Panc1 (cell line): ENCODE data around the gene LELP1. TPM values are rescaled to one million over a fixed set of nuclear protein-coding genes. Genes with fewer than 3 reads are reported as not detected.
"Not testable (repeated sequence)": the region's sequence is repeated elsewhere in the genome, so short reads cannot be mapped to it uniquely, and the experiment has no call there.

Source experiments
- ATAC-seq: fragments of 200-7000 bp; cut with Tn5 transposase; 2 replicates; pipeline ENCODE4 v1.9.1; 2020; ENCODE audit warnings: mild to moderate bottlenecking, moderate library complexity
- BruUV-seq: library from RNA; stranded (reverse); fragments of 400-500 nt; replicated peaks from 2 replicates; lab custom pipeline; 2021; lab: Mats Ljungman, UMichigan
- CTCF ChIA-PET: fragments of 300-600 bp; sonication (Branson Sonifier 250); formaldehyde crosslinking; loops from one replicate; lab custom pipeline; 2022; ENCODE audit warnings: antibody characterized with exemption; lab: Charles Lee
- POLR2A ChIA-PET: fragments of 300-600 bp; sonication (Branson Sonifier 250); formaldehyde crosslinking; loops from one replicate; lab custom pipeline; 2022; ENCODE audit warnings: antibody characterized with exemption; lab: Charles Lee
- DNase-seq: peaks from one replicate; pipeline ENCODE4 v3.0.0-alpha.2; 2010; ENCODE audit warnings: low read depth, low spot score
- H3K27ac ChIP-seq: 2 replicates; pipeline ENCODE4 v1.5.1; 2011; ENCODE audit warnings: mild to moderate bottlenecking, low read length, inconsistent platforms
- H3K27me3 ChIP-seq: fragments of 200-500 bp; sonication (Bioruptor generic); 2 replicates; pipeline ENCODE4 v1.6.0; 2014; ENCODE audit warnings: low read length, inconsistent platforms; ENCODE audit not compliant: control insufficient read depth, insufficient read depth
- H3K36me3 ChIP-seq: fragments of 200-500 bp; sonication (Bioruptor generic); 2 replicates; pipeline ENCODE4 v1.5.1; 2014; ENCODE audit warnings: inconsistent platforms, mild to moderate bottlenecking, low read length, moderate library complexity; ENCODE audit not compliant: control insufficient read depth, insufficient read depth
- H3K4me1 ChIP-seq: 2 replicates; pipeline ENCODE4 v1.5.1; 2011; ENCODE audit warnings: inconsistent platforms, mild to moderate bottlenecking, low read length, moderate library complexity; ENCODE audit not compliant: control insufficient read depth, insufficient read depth
- H3K4me3 ChIP-seq, 2 experiments: 2 replicates each; pipeline ENCODE4 v1.5.1; 2011 to 2012; ENCODE audit warnings: low read depth in 2 of 2, low read length in 2 of 2, mild to moderate bottlenecking in 2 of 2, inconsistent platforms in 1 of 2, moderate library complexity in 1 of 2
- H3K9me3 ChIP-seq: fragments of 200-500 bp; sonication (Bioruptor generic); 2 replicates; pipeline ENCODE4 v1.5.1; 2014; ENCODE audit warnings: low read depth, mild to moderate bottlenecking, inconsistent platforms, low read length, moderate library complexity; ENCODE audit not compliant: control insufficient read depth, insufficient read depth
- POLR2AphosphoS5 ChIP-seq: IDR thresholded peaks from 2 replicates; pipeline ENCODE4 v1.6.1; 2012; ENCODE audit warnings: mild to moderate bottlenecking, low read depth, low read length, moderate library complexity
- SIN3A ChIP-seq: IDR thresholded peaks from 2 replicates; pipeline ENCODE4 v1.6.1; 2012; ENCODE audit warnings: low read depth, mild to moderate bottlenecking, low read length, moderate library complexity, borderline replicate concordance; ENCODE audit not compliant: insufficient read depth
- TCF7L2 ChIP-seq: IDR thresholded peaks from 2 replicates; pipeline ENCODE4 v1.6.1; 2011; ENCODE audit warnings: mild to moderate bottlenecking, low read depth, low read length, inconsistent platforms
- in situ Hi-C: cut with HindIII; loops from 2 replicates; pipeline ENCODE4 v1.10.0; 2016; ENCODE audit warnings: low sequenced_read_pairs, low pct_unique_long_range_greater_than_20kb
- intact Hi-C: fragments of 100-400 bp; cut with micrococcal nuclease; formaldehyde crosslinking; loops from one replicate; pipeline ENCODE4 v1.10.0; 2022; ENCODE audit not compliant: unreplicated experiment
- total RNA-seq: library from RNA; stranded (reverse); gene quantifications from one replicate; pipeline ENCODE4 v1.2.1, GENCODE V29; 2021; ENCODE audit not compliant: unreplicated experiment
- TF ChIP-seq, protein P1 (sequence below): fragments of 450-650 bp; IDR thresholded peaks from 2 replicates; pipeline ENCODE4 v1.5.1; 2017; ENCODE audit warnings: mild to moderate bottlenecking
- TF ChIP-seq, protein P2 (sequence below), 2 experiments: IDR thresholded peaks; 2 replicates each; pipeline ENCODE4 v1.6.1; 2011 to 2012; ENCODE audit warnings: low read depth in 2 of 2, control low read depth in 1 of 2, low read length in 1 of 2, mild to moderate bottlenecking in 1 of 2, moderate library complexity in 1 of 2; ENCODE audit not compliant: insufficient read depth in 1 of 2

LELP1 gene
- total RNA-seq, 1 experiment from 2014 or later: not detected

DNA sequence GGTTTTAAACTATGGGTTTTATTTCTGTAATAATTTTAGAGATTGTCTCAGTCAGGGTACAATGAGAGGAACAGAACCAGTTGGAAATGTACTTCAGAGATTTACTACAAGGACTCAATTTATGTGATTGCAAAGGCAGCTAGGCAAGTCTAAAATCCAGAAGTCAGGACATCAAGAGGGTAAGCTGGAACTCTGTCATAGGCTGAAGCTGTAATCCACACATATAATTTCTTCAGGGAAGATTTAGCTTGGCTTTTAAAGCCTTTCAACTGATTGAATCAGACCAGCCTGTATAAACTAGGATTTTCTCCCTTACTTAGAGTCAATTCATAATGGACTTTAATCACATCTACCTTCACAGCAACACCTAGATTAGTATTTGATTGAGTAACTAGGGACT lies 24.3 kb upstream of the LELP1 start:
- DNase-seq (no peak), ATAC-seq (no peak)
- no peaks in the 10 kb centered on the region for H3K4me1 ChIP-seq
- H3K4me3 ChIP-seq: no peak overlapping the region
- H3K36me3 ChIP-seq: no peaks in the 10 kb centered on the region
- H3K27ac ChIP-seq: no peak overlapping the region
- intact Hi-C loops (no loop called here), in situ Hi-C loops (no loop called here)
- no peaks in the 10 kb centered on the region; the same call in 1 of the 2 replicates for H3K27me3 ChIP-seq
- POLR2A ChIA-PET: no interaction called here
- BruUV-seq: no TSS peak
- H3K9me3 ChIP-seq: no peaks in the 10 kb centered on the region
- TF ChIP-seq TCF7L2: no peak
- no peak for TF ChIP-seq POLR2AphosphoS5
- TF ChIP-seq, protein P1, sequence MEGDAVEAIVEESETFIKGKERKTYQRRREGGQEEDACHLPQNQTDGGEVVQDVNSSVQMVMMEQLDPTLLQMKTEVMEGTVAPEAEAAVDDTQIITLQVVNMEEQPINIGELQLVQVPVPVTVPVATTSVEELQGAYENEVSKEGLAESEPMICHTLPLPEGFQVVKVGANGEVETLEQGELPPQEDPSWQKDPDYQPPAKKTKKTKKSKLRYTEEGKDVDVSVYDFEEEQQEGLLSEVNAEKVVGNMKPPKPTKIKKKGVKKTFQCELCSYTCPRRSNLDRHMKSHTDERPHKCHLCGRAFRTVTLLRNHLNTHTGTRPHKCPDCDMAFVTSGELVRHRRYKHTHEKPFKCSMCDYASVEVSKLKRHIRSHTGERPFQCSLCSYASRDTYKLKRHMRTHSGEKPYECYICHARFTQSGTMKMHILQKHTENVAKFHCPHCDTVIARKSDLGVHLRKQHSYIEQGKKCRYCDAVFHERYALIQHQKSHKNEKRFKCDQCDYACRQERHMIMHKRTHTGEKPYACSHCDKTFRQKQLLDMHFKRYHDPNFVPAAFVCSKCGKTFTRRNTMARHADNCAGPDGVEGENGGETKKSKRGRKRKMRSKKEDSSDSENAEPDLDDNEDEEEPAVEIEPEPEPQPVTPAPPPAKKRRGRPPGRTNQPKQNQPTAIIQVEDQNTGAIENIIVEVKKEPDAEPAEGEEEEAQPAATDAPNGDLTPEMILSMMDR: no peak
- TF ChIP-seq, protein P2, sequence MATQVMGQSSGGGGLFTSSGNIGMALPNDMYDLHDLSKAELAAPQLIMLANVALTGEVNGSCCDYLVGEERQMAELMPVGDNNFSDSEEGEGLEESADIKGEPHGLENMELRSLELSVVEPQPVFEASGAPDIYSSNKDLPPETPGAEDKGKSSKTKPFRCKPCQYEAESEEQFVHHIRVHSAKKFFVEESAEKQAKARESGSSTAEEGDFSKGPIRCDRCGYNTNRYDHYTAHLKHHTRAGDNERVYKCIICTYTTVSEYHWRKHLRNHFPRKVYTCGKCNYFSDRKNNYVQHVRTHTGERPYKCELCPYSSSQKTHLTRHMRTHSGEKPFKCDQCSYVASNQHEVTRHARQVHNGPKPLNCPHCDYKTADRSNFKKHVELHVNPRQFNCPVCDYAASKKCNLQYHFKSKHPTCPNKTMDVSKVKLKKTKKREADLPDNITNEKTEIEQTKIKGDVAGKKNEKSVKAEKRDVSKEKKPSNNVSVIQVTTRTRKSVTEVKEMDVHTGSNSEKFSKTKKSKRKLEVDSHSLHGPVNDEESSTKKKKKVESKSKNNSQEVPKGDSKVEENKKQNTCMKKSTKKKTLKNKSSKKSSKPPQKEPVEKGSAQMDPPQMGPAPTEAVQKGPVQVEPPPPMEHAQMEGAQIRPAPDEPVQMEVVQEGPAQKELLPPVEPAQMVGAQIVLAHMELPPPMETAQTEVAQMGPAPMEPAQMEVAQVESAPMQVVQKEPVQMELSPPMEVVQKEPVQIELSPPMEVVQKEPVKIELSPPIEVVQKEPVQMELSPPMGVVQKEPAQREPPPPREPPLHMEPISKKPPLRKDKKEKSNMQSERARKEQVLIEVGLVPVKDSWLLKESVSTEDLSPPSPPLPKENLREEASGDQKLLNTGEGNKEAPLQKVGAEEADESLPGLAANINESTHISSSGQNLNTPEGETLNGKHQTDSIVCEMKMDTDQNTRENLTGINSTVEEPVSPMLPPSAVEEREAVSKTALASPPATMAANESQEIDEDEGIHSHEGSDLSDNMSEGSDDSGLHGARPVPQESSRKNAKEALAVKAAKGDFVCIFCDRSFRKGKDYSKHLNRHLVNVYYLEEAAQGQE (IDR thresholded peaks at IDR 0.05; ENCODE audit: insufficient read depth in 1 of 2, low read depth in 2 of 2, low read length in 1 of 2): no peak
- no peak for TF ChIP-seq SIN3A
- CTCF ChIA-PET: no interaction called here

DNA sequence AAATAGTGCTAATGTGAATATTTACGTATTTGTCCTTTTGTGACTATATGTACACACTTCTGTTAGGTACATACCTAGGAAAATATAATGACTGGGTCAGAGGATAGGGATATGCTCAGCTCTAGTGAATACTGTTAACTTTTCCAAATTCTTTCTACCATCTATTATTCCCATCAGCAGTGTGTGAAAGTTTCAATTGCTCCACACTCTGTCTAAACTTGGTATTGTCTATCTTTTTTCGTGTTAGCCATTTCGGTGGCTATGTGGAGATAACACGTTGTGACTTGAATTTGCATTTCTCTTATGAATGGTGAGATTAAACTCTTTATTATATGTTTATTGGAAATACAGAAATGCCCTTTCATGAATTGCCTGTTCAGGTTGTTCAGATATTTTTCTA lies 22.7 kb upstream of the LELP1 start:
- ChIA-PET CTCF (no interaction called here), POLR2A (no interaction called here)
- intact Hi-C loops (no loop called here), in situ Hi-C loops (no loop called here)
- Histone ChIP-seq H3K4me3 (no peak overlapping the region), H3K9me3 (no peaks in the 10 kb centered on the region), H3K27ac (no peak overlapping the region), H3K27me3 (no peaks in the 10 kb centered on the region; the same call in 1 of the 2 replicates), H3K4me1 (no peaks in the 10 kb centered on the region), H3K36me3 (no peaks in the 10 kb centered on the region)
- TF ChIP-seq, protein P2 (IDR thresholded peaks at IDR 0.05; ENCODE audit: insufficient read depth in 1 of 2, low read depth in 2 of 2, low read length in 1 of 2): no peak
- TF ChIP-seq SIN3A: no peak
- no peak for TF ChIP-seq POLR2AphosphoS5
- TF ChIP-seq, protein P1: no peak
- no peak for TF ChIP-seq TCF7L2
- DNase-seq (no peak), ATAC-seq (no peak)
- no TSS peak for BruUV-seq

DNA sequence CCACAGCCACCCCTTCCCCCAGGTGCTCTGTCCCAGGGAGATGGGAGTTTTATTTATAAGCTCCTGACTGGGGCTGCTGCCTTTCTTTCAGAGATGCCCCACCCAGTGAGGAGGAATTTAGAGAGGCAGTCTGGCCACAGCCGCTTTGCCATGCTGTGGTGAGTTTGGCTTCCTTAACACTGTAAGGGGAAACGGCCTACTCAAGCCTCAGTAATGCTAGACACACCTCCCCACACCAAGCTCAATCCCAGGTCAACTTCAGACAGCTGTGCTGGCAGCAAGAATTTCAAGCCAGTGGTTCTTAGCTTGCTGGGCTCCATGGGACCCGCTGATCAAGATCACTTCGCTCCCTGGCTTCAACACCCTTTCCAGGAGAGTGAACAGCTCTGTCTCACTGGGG lies 14.9 kb upstream of the LELP1 start:
- BruUV-seq, in situ Hi-C loops, ATAC-seq, DNase-seq, H3K9me3 ChIP-seq, H3K36me3 ChIP-seq, H3K27me3 ChIP-seq, H3K4me1 ChIP-seq, POLR2A ChIA-PET, H3K27ac ChIP-seq, intact Hi-C loops, H3K4me3 ChIP-seq, CTCF ChIA-PET: not testable (repeated sequence)
